Memory B cell (primary cell): Measurements from ENCODE around the gene MICAL3.

Experiments used
- ATAC-seq: fragments of 150-1000 bp; cut with Tn5 transposase; 2 replicates; pipeline ENCODE4 v1.10.0; 2021; ENCODE audit warnings: low read depth, mild to moderate bottlenecking, moderate library complexity
- DNase-seq, 2 donors: peaks; one replicate each; pipeline ENCODE4 v3.0.0; 2022; ENCODE audit warnings: low spot score in 2 of 2
- H3K27ac Mint-ChIP-seq: one replicate; pipeline ENCODE4 v1.8.0; 2022; ENCODE audit warnings: mild to moderate bottlenecking, moderate library complexity, mixed read lengths
- H3K27me3 Mint-ChIP-seq: one replicate; pipeline ENCODE4 v1.8.0; 2022; ENCODE audit warnings: mixed read lengths
- H3K36me3 Mint-ChIP-seq: one replicate; pipeline ENCODE4 v1.8.0; 2022; ENCODE audit warnings: mild to moderate bottlenecking, mixed read lengths
- H3K4me1 Mint-ChIP-seq: one replicate; pipeline ENCODE4 v1.8.0; 2022; ENCODE audit warnings: mixed read lengths
- H3K4me3 Mint-ChIP-seq: one replicate; pipeline ENCODE4 v1.8.0; 2022; ENCODE audit warnings: mild to moderate bottlenecking, moderate library complexity, mixed read lengths
- H3K9me3 Mint-ChIP-seq: one replicate; pipeline ENCODE4 v1.8.0; 2022; ENCODE audit warnings: mixed read lengths

The MICAL3 gene

DNA sequence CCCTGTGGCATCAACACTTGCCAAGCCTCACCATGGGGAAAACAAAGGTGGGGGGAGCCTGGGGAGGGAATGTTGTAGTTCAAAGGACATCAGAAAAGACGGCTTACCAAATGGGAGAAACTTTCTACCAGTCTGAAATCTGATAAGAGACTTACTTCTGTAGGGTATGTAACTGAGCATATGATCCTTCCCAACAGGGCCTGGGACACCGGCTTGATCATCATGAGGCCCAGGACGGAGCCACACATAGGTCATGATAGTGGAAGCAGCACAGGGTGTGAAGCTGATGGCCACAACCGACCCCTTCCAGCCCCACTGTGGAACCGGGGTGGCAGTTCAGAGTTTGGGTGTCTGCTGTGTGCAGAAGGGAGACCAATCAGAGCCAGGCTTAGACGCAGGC, 51.1 kb downstream of the MICAL3 start:
- Mint-ChIP-seq H3K36me3 (peaks cover 18% of the 10 kb centered on the region), H3K4me1 (peaks cover 37% of the 10 kb centered on the region), H3K9me3 (peaks cover 1% of the 10 kb centered on the region), H3K4me3 (no peak overlapping the region), H3K27me3 (no peaks in the 10 kb centered on the region), H3K27ac (peak overlapping the region; percentile 22)
- ATAC-seq (no peak), DNase-seq (no peak)

DNA sequence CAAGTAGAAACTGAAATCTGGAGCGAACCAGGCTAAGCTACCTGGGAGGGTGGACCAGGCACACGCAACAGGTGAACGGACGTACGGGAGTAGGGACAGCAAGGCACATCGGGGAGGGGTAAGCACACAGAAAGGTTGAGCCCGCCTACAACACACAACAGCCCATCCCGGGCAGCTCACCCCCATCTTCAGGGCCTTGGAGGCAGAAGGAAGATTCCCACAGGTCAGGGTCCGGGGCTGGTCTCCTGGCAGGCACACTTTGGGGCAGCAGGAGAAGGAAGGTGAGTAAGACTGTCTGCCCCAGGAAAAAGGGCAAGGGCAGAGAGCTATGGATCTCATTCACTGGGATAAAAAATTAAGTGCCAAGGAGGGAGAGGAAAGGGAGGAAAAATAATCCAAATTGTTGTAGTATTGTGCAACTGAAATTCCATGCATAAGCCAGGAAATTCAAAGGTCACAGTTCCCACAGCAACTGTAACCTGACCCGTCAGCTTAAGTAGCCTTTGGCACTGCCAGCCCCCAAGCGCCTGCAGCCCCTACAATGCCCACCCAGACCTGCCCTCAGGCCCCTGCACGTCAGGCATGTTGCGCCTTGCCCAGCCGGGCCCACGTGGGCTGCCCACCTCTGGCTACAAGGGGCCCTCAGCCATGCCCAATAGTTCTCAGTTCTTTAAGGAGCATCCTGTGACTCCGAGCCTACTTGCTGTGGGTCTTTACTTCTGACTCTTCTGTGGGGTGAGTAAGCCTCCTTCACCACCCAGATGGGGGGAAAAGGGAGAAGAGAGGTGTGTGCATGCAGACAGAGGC, 51.8 kb downstream of the MICAL3 start:
- Mint-ChIP-seq H3K27ac (peak overlapping the region; percentile 22), H3K9me3 (peaks cover 1% of the 10 kb centered on the region), H3K36me3 (peaks cover 18% of the 10 kb centered on the region), H3K4me1 (peaks cover 37% of the 10 kb centered on the region), H3K27me3 (no peaks in the 10 kb centered on the region), H3K4me3 (no peak overlapping the region)
- DNase-seq (no peak), ATAC-seq (no peak)

DNA sequence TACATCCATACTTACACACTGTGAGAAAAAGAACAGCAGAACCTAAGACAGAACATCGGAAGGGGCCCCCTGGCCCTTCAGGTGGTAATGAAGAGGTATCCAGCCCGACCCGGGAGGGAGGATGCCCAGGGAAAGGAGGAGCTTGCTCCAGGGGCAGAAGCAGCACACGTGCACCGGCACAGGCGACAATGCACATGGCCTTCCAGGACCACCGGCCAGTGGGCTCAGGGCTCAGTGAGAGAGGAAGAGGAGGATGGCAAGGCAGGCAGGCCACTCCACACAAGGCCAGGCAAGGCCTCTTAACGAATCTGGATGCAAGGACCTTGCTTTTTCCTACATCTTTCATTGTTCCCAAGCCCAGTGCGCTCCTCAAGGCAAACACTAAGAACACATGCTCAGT, 52.6 kb downstream of the MICAL3 start:
- H3K4me3 Mint-ChIP-seq: no peak overlapping the region
- H3K9me3 Mint-ChIP-seq: no peaks in the 10 kb centered on the region
- peaks cover 39% of the 10 kb centered on the region for H3K4me1 Mint-ChIP-seq
- ATAC-seq: no peak
- peaks cover 17% of the 10 kb centered on the region for H3K36me3 Mint-ChIP-seq
- DNase-seq: no peak
- no peaks in the 10 kb centered on the region for H3K27me3 Mint-ChIP-seq
- peak overlapping the region; percentile 37 for H3K27ac Mint-ChIP-seq

DNA sequence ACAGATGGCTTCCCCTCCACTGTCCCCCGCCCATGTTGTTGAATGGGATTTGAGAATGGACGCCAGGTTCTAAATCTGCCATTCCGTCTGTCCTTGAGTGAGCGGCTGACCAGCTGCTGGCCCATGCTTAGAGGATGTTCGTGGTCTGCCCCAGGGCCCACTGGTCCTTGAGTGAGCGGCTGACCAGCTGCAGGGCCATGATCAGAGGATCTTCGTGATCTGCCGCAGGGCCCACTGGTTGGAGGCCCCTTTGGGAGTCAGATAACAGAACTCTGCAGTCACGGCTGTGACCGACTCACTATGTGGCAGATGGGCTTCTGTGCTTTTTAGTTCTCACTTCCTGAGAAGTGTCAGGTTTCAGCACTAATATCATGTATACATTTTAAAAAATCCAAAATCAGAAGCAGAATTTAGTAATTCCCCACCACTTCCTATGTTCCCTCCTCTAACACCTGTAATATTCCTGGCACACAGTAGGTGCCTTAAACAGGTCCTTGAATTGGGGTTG, 54.1 kb downstream of the MICAL3 start:
- peaks cover 19% of the 10 kb centered on the region for H3K36me3 Mint-ChIP-seq
- no peak overlapping the region for H3K4me3 Mint-ChIP-seq
- H3K4me1 Mint-ChIP-seq: peaks cover 46% of the 10 kb centered on the region
- no peak overlapping the region for H3K27ac Mint-ChIP-seq
- DNase-seq (no peak), ATAC-seq (no peak)
- no peaks in the 10 kb centered on the region for H3K27me3 Mint-ChIP-seq
- H3K9me3 Mint-ChIP-seq: no peaks in the 10 kb centered on the region

DNA sequence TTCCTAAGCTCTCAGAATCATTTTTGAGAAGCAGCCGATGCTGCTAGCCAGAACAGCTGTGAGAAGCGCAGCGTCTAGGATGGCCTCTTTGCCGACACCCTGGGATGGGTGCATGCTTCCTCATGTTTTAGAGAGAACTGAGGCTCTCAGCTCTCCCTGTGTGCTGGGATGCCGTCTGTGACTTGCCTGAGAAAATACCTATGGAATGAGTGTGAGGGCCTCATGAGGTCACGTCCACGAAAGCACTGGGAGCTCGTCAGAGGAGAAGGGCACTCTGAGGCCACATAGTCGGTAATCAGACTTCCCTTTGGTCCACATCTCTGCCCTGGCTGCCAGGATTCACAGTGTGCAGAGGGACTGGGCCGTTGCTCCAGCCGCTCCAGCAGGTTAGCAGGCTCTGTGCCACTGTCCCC, 54.7 kb downstream of the MICAL3 start:
- DNase-seq: no peak
- H3K4me3 Mint-ChIP-seq: no peak overlapping the region
- no peak overlapping the region for H3K27ac Mint-ChIP-seq

DNA sequence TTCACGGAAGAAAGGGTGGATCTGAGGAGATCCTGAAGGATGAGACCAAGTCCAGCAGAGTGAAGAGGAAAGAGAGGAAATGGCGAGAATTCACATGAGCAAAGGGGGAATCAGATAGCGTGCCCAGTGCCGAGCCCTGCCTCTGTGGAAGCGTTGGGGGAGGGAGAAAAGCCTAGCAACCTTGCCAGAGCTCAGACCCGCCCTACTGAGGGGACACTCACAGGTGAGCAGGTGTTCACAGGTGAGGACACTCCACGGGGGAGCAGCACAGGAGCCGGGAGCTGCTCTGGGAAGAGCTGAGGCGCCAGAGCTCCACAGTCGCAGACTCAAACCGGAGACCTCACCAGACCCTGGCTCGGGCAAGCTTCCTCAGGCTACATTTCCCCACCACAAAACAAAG, 56.2 kb downstream of the MICAL3 start:
- H3K27ac Mint-ChIP-seq: peak overlapping the region; percentile 5
- H3K27me3 Mint-ChIP-seq: no peaks in the 10 kb centered on the region
- H3K4me3 Mint-ChIP-seq: no peak overlapping the region
- peaks cover 47% of the 10 kb centered on the region for H3K4me1 Mint-ChIP-seq
- DNase-seq (no peak), ATAC-seq (no peak)
- H3K36me3 Mint-ChIP-seq: peaks cover 15% of the 10 kb centered on the region
- H3K9me3 Mint-ChIP-seq: no peaks in the 10 kb centered on the region

More for the DNA sequence above, 54.7 kb downstream of the MICAL3 start:
- Mint-ChIP-seq H3K4me1 (peaks cover 44% of the 10 kb centered on the region), H3K27me3 (no peaks in the 10 kb centered on the region), H3K9me3 (no peaks in the 10 kb centered on the region), H3K36me3 (peaks cover 19% of the 10 kb centered on the region)
- no peak for ATAC-seq

DNA sequence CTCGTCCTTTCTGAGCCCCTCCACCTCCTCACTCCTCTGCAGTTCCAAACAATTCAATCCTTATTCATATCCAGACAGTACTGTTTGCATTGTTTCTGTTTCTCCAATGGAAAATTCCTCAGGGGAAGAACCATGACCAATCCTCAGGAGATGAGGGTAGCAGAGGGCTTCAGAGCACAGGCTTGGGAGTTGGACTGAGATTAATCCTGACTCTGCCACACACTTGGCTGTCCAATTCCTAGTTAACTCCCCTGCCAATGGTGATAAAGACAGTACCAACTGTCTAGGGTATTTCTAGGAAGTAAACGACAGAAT, 58.0 kb downstream of the MICAL3 start:
- Mint-ChIP-seq H3K9me3 (no peaks in the 10 kb centered on the region), H3K27ac (peak overlapping the region; percentile 39), H3K4me1 (peaks cover 49% of the 10 kb centered on the region), H3K4me3 (peak overlapping the region; percentile 25), H3K27me3 (no peaks in the 10 kb centered on the region), H3K36me3 (peaks cover 15% of the 10 kb centered on the region)
- no peak for ATAC-seq
- no peak for DNase-seq

DNA sequence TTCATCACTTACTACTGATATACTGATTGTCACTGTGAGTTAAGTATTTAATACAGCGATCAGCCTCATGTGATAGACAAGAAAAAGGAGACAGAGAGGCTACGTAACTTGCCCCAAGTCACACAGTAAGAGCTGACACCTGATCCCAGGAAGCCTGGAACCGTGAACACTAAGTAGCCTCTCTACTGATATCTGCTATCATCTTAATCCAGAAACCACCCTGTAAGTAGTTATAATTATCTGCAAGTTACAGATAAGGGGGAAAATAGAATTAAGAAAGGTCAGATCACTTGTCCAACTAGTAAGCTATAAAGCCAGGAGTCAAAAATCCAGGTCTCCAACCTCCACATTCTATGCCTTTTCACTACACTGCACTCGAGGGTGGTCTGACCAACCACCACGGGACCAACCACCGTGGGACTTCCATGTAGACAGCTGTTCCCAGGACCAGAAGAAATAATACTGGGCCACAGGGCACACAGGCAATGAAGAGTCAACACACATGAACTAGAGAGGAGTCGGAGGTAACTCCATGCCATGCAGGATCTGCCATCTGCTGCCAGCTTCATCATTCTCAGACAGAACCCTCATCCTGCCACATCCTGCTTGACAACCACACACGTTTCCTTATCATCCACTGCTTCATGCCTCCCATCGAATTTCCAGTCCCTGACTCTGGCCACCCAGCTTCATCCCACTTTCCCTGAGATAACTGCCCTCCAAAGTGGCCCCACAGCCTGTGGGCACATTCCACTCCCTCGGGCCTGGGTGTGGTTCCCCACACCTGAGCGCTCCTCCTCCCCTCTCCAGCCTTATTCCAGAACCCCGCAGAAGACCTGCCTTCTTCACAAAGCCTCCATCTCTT, 58.6 kb downstream of the MICAL3 start:
- Mint-ChIP-seq H3K27me3 (no peaks in the 10 kb centered on the region), H3K4me1 (peaks cover 52% of the 10 kb centered on the region), H3K4me3 (peak overlapping the region; percentile 25), H3K27ac (peak overlapping the region; percentile 39), H3K36me3 (peaks cover 15% of the 10 kb centered on the region), H3K9me3 (no peaks in the 10 kb centered on the region)
- ATAC-seq: no peak
- no peak for DNase-seq

DNA sequence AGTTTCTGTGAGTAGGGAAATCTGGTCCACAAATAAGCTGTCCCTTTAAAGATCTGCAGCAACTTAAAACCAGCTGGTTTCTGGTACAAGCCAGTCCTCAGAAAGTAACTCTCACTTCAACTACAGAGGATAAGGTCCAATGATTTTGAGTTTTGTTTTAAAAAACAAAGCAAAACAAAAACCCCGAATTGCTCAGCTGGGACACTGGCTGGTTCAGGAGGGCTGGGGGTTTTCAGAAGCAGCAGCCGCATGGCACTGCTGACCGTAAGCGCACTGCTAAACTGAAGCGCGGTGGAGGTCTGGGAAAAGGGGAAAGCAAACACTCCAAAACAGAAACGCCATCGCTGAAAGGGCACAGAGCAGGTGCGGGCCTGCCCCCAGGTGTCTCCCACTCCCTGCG, 59.7 kb downstream of the MICAL3 start:
- peaks cover 14% of the 10 kb centered on the region for H3K36me3 Mint-ChIP-seq
- peak; percentile 41 to 43 for DNase-seq
- H3K27ac Mint-ChIP-seq: peak overlapping the region; percentile 87
- H3K4me3 Mint-ChIP-seq: peak overlapping the region; percentile 62
- peak; percentile 95 for ATAC-seq
- no peaks in the 10 kb centered on the region for H3K9me3 Mint-ChIP-seq
- peaks cover 57% of the 10 kb centered on the region for H3K4me1 Mint-ChIP-seq
- H3K27me3 Mint-ChIP-seq: no peaks in the 10 kb centered on the region

DNA sequence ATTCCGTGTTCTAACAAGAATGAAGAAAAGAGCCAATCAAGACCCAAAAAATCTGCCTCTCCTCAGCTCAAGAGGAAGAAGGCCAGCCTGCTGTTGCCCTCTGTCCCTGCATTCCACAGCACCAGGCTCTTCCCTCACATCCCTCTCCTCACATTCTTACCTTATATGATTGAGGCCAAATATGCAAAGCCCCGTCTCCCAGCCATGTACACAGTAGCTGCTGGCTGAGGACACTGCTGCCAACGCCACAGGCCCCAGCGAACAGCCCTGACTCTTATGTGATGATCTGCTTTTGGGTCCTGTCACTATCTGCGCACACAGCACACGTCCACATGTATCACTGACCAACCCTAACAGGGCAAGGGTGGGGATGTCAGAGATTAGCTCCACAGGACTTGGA, 60.2 kb downstream of the MICAL3 start:
- Mint-ChIP-seq H3K9me3 (no peaks in the 10 kb centered on the region), H3K27ac (peak overlapping the region; percentile 87), H3K4me3 (peak overlapping the region; percentile 62), H3K4me1 (peaks cover 56% of the 10 kb centered on the region), H3K36me3 (peaks cover 13% of the 10 kb centered on the region), H3K27me3 (no peaks in the 10 kb centered on the region)
- DNase-seq (no peak), ATAC-seq (no peak)

DNA sequence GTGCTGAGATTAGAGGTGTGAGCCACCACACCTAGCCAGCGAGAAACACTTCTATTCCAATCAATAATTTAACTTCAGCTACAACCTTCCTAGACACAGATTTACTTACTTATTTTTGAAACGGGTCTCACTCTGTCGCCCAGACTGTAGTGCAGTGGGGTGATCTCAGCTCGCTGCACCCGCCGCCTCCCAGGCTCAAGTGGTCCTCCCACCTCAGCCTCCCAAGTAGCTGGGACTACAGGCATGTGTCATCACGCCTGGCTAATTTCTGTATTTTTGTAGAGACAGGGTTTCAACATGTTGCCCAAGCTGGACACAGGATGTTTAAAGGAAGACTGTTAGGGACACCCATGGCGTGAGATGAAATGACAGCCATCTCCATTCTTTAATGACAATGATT, 61.3 kb downstream of the MICAL3 start:
- Mint-ChIP-seq H3K27ac (peak overlapping the region; percentile 53), H3K4me1 (peaks cover 59% of the 10 kb centered on the region), H3K27me3 (no peaks in the 10 kb centered on the region), H3K4me3 (no peak overlapping the region), H3K36me3 (peaks cover 14% of the 10 kb centered on the region), H3K9me3 (no peaks in the 10 kb centered on the region)
- ATAC-seq (no peak), DNase-seq (no peak)

DNA sequence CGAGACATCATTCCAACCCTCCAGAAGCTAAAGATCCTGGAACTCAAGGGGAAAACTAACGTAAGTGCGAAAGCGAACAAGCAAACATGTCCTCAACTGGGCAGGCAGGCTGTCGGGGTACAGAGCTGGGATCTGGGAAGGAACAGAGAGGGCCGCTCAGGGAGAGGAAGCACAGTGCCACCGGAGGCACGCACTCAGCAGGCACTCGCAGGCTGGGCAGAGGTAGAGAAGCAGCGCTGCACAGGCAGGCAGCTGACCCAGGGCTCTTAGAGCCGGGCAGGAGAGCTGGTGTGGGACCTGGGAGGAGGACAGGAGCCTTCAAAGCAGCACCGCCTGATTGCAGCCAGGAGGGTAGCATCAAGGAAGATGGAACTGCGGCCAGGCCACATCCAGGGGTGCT, 62.2 kb downstream of the MICAL3 start:
- peak overlapping the region; percentile 86 for H3K27ac Mint-ChIP-seq

DNA sequence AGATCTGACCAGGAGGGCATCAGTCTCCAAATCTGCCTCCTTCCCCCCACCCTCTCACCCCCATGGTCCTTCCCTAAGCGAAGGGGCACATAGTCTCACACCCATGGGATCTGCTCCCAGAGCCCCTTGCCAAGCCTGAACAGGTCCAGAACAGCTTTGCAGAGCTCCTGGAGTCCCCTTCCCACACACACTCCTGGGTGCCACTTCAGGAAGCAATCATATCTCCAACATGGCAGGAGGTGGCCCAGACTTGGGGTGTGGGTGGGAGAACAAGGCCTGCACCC, 63.0 kb downstream of the MICAL3 start:
- Mint-ChIP-seq H3K36me3 (peaks cover 10% of the 10 kb centered on the region), H3K9me3 (no peaks in the 10 kb centered on the region), H3K4me1 (peaks cover 48% of the 10 kb centered on the region), H3K27ac (peak overlapping the region; percentile 86), H3K4me3 (no peak overlapping the region), H3K27me3 (no peaks in the 10 kb centered on the region)
- DNase-seq: no peak
- no peak for ATAC-seq

More for the DNA sequence above, 62.2 kb downstream of the MICAL3 start:
- DNase-seq (no peak), ATAC-seq (no peak)
- Mint-ChIP-seq H3K36me3 (peaks cover 13% of the 10 kb centered on the region), H3K4me1 (peaks cover 55% of the 10 kb centered on the region), H3K9me3 (no peaks in the 10 kb centered on the region), H3K27me3 (no peaks in the 10 kb centered on the region), H3K4me3 (no peak overlapping the region)

DNA sequence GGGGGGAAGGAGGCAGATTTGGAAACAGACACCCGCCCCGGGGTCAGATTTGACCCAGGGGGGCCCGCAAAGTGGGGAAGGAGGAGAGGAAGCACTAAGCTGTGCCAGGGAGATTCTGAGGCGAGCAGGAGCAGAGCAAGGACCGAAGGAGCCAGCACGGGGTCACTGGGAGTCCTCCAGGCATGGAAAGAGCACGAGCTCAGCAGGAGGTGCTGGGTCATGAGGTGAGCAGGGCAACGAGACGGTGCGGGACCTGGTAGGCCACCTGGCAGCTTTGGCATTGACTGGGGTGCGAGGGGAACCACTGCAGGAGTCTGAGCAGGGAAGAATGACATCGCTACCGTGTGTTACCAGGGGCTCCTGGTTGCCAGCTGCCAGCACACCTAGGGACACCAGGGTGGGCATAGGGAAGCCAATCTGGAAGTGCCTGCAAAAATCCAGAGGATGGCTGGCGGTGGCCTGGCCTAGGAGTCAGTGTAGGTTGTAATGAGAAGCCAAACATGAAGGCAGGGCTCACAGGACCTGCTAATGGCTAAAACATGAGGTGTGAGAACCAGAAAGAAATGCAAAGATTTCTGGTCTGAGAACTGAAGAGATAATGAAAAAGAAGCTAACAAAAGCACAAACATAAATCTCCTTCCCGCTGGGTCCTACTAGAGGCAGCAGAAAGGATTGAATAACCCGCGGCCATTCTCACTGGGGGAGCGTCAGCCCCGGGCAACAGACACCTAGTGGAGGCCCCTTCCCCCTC, 63.5 kb downstream of the MICAL3 start:
- Mint-ChIP-seq H3K9me3 (no peaks in the 10 kb centered on the region), H3K27me3 (no peaks in the 10 kb centered on the region), H3K4me3 (no peak overlapping the region), H3K4me1 (peaks cover 45% of the 10 kb centered on the region), H3K36me3 (peaks cover 10% of the 10 kb centered on the region), H3K27ac (peak overlapping the region; percentile 86)
- no peak for ATAC-seq
- DNase-seq: no peak
